Transverse colon (tissue), 3 donors: ENCODE measurements around the gene IER3.
"Not testable (repeated sequence)": the region's sequence is repeated elsewhere in the genome, so short reads cannot be mapped to it uniquely, and the experiment has no call there.

Source experiments
- CTCF ChIP-seq, 5 experiments: fragments of 200-600 bp in 3 of 5; fragments of 450-650 bp in 2 of 5; sonication (generic) in 3 of 5; IDR thresholded peaks; 1 replicate in 2 of 5; 2 replicates in 3 of 5; pipeline ENCODE4 v1.5.1; 2016 to 2017; ENCODE audit warnings: antibody characterized with exemption in 5 of 5, inconsistent platforms in 3 of 5, mild to moderate bottlenecking in 2 of 5, moderate library complexity in 1 of 5
- EP300 ChIP-seq: sonication (generic); formaldehyde crosslinking; IDR thresholded peaks from one replicate; pipeline ENCODE4 v1.6.1; 2017; ENCODE audit warnings: antibody characterized with exemption, low read depth

DNA sequence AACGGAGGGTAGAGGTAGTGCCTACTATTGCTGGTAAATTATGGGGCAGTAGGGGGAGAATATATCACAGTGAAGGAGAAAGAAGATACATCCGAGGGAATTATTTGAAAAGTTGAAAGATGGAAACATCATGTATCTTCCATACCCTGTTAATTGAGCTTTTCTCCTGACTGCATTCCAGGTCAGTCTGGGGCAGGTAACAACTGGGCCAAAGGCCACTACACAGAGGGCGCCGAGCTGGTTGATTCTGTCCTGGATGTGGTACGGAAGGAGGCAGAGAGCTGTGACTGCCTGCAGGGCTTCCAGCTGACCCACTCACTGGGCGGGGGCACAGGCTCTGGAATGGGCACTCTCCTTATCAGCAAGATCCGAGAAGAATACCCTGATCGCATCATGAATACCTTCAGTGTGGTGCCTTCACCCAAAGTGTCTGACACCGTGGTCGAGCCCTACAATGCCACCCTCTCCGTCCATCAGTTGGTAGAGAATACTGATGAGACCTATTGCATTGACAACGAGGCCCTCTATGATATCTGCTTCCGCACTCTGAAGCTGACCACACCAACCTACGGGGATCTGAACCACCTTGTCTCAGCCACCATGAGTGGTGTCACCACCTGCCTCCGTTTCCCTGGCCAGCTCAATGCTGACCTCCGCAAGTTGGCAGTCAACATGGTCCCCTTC lies 21.0 kb downstream of the IER3 start:
- not testable (repeated sequence) for TF ChIP-seq EP300; CTCF (IDR thresholded peaks at IDR 0.05)
